ENCODE data around the gene SYMPK.

- no peak for TF ChIP-seq POLR2A (IDR thresholded peaks at IDR 0.05)
- TF ChIP-seq, protein P1, sequence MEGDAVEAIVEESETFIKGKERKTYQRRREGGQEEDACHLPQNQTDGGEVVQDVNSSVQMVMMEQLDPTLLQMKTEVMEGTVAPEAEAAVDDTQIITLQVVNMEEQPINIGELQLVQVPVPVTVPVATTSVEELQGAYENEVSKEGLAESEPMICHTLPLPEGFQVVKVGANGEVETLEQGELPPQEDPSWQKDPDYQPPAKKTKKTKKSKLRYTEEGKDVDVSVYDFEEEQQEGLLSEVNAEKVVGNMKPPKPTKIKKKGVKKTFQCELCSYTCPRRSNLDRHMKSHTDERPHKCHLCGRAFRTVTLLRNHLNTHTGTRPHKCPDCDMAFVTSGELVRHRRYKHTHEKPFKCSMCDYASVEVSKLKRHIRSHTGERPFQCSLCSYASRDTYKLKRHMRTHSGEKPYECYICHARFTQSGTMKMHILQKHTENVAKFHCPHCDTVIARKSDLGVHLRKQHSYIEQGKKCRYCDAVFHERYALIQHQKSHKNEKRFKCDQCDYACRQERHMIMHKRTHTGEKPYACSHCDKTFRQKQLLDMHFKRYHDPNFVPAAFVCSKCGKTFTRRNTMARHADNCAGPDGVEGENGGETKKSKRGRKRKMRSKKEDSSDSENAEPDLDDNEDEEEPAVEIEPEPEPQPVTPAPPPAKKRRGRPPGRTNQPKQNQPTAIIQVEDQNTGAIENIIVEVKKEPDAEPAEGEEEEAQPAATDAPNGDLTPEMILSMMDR (IDR thresholded peaks at IDR 0.05) = no peak
Measured at GRCh38 chr19:45900738-45901431, 37.9 kb upstream of the SYMPK start.
